ENCODE data around the gene GMPPA. TPM values are rescaled to one million over a fixed set of nuclear protein-coding genes. Genes with fewer than 3 reads are reported as not detected.

The GMPPA gene
- total RNA-seq, 4 donors from 2014 or later = 11.3 to 26.4 (median 14.2) TPM

DNA sequence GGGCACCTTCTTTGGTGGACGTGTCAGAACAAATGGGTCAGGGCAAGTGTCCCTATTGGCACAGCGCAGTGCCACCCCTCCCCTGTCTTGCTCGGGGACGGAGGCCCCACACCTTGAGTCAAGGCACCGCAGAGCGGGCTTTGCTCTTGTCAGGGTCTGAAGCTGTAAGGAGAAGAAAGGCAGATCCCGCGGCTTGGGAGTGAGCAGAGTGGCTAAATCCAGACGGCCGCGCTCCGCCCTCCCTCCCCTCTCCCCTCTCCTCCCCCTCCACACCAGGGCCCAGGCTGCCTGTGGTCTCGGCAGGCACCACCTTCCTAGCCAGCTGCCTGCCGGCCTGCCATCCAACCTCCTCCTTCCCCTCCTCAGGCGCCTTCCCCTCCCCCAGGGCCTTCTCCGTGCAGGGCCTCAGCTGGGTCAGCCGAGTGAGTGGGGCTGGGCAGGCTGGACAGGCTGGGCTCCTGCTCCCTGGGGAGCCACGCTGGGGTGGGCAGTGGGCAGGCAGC, 38.2 kb upstream of the GMPPA start:
- WGBS, 2 donors (ENCODE audit: low coverage in 1 of 2) = no CpG with 5 or more reads among the region's 18 CpGs
- Histone ChIP-seq H3K9me3 (no peaks in the 10 kb centered on the region), H3K27ac (peak overlapping the region; percentile 93 to 97 (median 96)), H3K36me3 (peaks cover 0 to 44% of the 10 kb centered on the region in 2 donors), H3K4me3 (peak overlapping the region in 1 of 2 donors; percentile 40), H3K27me3 (no peaks in the 10 kb centered on the region), H3K4me1 (peaks cover 7 to 100% (median 22%) of the 10 kb centered on the region in 3 donors)
- peak; percentile 87 for ATAC-seq
- TF ChIP-seq POLR2AphosphoS5 (IDR thresholded peaks at IDR 0.05) = peak; percentile 70
- peak; percentile 43 to 50 for TF ChIP-seq POLR2A (IDR thresholded peaks at IDR 0.05)
- TF ChIP-seq, protein P1, sequence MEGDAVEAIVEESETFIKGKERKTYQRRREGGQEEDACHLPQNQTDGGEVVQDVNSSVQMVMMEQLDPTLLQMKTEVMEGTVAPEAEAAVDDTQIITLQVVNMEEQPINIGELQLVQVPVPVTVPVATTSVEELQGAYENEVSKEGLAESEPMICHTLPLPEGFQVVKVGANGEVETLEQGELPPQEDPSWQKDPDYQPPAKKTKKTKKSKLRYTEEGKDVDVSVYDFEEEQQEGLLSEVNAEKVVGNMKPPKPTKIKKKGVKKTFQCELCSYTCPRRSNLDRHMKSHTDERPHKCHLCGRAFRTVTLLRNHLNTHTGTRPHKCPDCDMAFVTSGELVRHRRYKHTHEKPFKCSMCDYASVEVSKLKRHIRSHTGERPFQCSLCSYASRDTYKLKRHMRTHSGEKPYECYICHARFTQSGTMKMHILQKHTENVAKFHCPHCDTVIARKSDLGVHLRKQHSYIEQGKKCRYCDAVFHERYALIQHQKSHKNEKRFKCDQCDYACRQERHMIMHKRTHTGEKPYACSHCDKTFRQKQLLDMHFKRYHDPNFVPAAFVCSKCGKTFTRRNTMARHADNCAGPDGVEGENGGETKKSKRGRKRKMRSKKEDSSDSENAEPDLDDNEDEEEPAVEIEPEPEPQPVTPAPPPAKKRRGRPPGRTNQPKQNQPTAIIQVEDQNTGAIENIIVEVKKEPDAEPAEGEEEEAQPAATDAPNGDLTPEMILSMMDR (IDR thresholded peaks at IDR 0.05) = no peak
- TF ChIP-seq EP300 (IDR thresholded peaks at IDR 0.05) = peak; percentile 37

DNA sequence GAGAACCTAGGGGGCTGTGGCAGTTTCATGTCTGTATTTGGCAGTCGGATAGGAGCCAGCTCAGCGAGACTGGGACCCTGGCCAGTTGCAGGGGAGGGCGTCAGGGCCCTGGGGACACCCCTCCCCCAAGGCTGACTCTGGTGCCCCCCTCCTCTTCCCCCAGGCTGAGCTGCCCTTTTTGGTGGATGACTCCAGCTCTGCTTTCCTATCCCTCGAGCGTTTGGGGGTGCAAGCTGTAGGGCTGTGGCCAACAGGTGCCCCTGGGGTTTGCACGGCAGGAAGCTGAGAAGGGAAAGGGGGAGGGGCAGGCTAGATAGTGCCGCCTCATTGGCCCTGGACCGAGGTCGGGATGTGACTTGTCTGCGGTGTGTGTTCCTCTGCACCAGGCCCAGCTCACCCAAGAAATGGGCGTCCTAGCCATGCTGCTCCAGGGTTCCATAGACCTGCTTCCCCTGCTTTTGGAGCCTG, 37.6 kb upstream of the GMPPA start:
- H3K9me3 ChIP-seq = no peaks in the 10 kb centered on the region
- H3K27ac ChIP-seq = peak overlapping the region; percentile 93 to 97 (median 96)
- no peaks in the 10 kb centered on the region for H3K27me3 ChIP-seq
- H3K4me1 ChIP-seq = peaks cover 7 to 100% (median 23%) of the 10 kb centered on the region in 3 donors
- ATAC-seq = peak; percentile 56
- 8% methylated on average over 8 of the region's 11 CpGs; no CpG with 5 or more reads in 1 of the 2 donors for WGBS, 2 donors (ENCODE audit: low coverage in 1 of 2)
- H3K4me3 ChIP-seq = peak overlapping the region; percentile 10 to 40
- H3K36me3 ChIP-seq = peaks cover 0 to 44% of the 10 kb centered on the region in 2 donors
- peak; percentile 7 for TF ChIP-seq POLR2AphosphoS5 (IDR thresholded peaks at IDR 0.05)
- no peak for TF ChIP-seq POLR2A (IDR thresholded peaks at IDR 0.05)

DNA sequence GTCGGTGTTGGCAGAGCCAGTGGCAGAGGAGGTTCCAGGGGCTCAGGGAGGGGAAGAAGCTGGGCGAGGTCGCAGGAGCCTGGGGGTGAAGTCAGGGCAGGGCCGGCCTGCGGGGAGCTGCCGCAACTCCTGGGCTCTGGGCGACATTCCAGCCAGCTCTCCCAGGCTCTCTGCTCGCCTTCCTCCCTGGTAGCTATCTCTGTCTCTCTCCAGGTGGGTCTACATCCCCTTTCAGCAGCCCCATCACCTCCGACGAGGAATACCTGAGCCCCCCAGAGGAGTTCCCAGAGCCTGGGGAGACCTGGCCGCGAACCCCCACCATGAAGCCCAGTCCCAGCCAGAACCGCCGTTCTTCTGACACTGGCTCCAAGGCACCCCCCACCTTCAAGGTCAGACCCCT, 37.0 kb upstream of the GMPPA start:
- Histone ChIP-seq H3K9me3 (no peaks in the 10 kb centered on the region), H3K4me3 (peak overlapping the region; percentile 10 to 40), H3K27me3 (no peaks in the 10 kb centered on the region), H3K36me3 (peaks cover 0 to 46% of the 10 kb centered on the region in 2 donors), H3K4me1 (peaks cover 7 to 100% (median 23%) of the 10 kb centered on the region in 3 donors), H3K27ac (peak overlapping the region; percentile 93 to 97 (median 96))
- TF ChIP-seq, protein P1 (IDR thresholded peaks at IDR 0.05) = no peak
- TF ChIP-seq POLR2A (IDR thresholded peaks at IDR 0.05) = no peak
- TF ChIP-seq EP300 (IDR thresholded peaks at IDR 0.05) = no peak
- TF ChIP-seq POLR2AphosphoS5 (IDR thresholded peaks at IDR 0.05) = no peak
- ATAC-seq = no peak
- WGBS, 2 donors (ENCODE audit: low coverage in 1 of 2) = 69% methylated on average over 3 of the region's 14 CpGs; no CpG with 5 or more reads in 1 of the 2 donors

DNA sequence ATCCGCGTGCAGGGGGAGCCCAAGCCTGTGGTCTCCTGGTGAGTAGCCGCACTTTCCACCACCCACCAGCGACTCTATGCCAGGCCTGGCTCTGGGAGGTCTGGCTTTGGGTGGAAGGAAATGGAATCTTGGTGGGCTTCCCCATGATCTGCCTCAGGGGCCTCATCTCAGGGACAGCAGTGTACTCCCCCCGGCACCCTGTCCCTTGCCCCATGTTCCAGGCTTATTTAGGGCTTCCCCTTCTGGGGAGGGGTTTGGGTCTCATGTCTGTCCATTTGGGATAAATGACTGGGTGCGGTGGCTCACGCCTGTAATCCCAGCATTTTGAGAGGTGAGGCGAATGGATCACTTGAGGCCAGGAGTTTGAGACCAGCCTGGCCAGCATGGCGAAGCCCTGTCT, 36.3 kb upstream of the GMPPA start:
- Histone ChIP-seq H3K27me3 (no peaks in the 10 kb centered on the region), H3K27ac (peak overlapping the region; percentile 93 to 97 (median 96)), H3K36me3 (peaks cover 0 to 52% of the 10 kb centered on the region in 2 donors), H3K9me3 (no peaks in the 10 kb centered on the region), H3K4me3 (peak overlapping the region in 1 of 2 donors; percentile 40), H3K4me1 (peaks cover 7 to 100% (median 25%) of the 10 kb centered on the region in 3 donors)
- 95 to 100% methylated on average over 2 to 4 of the region's 9 CpGs for WGBS, 2 donors (ENCODE audit: low coverage in 1 of 2)
- TF ChIP-seq, protein P1 (IDR thresholded peaks at IDR 0.05) = no peak
- ATAC-seq = no peak

DNA sequence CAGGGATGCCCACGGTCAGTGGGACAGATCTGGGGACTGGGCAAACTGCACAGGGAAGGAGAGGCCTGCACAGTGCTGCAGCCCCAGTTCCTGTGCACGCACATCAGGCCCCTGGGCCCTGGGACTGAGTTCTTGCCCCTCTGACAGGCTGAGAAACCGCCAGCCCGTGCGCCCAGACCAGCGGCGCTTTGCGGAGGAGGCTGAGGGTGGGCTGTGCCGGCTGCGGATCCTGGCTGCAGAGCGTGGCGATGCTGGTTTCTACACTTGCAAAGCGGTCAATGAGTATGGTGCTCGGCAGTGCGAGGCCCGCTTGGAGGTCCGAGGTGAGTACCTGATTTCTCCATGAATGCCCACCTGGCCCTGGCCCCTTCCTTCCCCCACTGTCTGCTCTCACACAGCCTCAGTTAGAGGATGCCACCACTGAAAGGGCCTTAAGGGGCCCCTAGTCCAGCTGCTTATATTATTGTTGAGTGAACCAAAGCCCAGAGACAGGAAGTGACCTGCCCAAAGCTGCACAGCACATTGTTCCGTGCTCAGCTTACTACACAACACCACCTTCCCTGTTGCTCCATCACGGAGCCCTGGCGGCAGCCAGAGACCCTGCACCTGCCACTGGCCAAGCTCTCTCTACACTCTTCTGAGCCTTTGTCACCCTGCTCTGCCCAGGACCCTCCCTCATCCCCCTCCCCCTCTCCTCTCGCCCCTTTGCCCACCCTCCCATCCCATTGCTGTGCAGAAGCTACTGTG, 34.2 kb upstream of the GMPPA start:
- H3K4me1 ChIP-seq = peaks cover 7 to 100% (median 21%) of the 10 kb centered on the region in 3 donors
- peak overlapping the region; percentile 49 to 97 (median 94) for H3K27ac ChIP-seq
- 71% methylated on average over 3 of the region's 21 CpGs; no CpG with 5 or more reads in 1 of the 2 donors for WGBS, 2 donors (ENCODE audit: low coverage in 1 of 2)
- no peak for ATAC-seq
- no peak overlapping the region for H3K4me3 ChIP-seq
- TF ChIP-seq EP300 (IDR thresholded peaks at IDR 0.05) (no peak), POLR2AphosphoS5 (IDR thresholded peaks at IDR 0.05) (no peak), POLR2A (IDR thresholded peaks at IDR 0.05) (no peak)
- TF ChIP-seq, protein P1 (IDR thresholded peaks at IDR 0.05) = no peak
- peaks cover 0 to 68% of the 10 kb centered on the region in 2 donors for H3K36me3 ChIP-seq
- H3K9me3 ChIP-seq = no peaks in the 10 kb centered on the region
- no peaks in the 10 kb centered on the region for H3K27me3 ChIP-seq
